ENCODE measurements around the gene PNPLA6. TPM values are rescaled to one million over a fixed set of nuclear protein-coding genes. Genes with fewer than 3 reads are reported as not detected.

Gene PNPLA6
- total and polyA plus RNA-seq, 7 experiments from 2014 or later = 5.3 to 157 (median 119) TPM

GRCh38 chr19:7558667-7559066 is 23.1 kb downstream of the PNPLA6 start:
- no peak overlapping the region for H3K27ac Mint-ChIP-seq
- Histone ChIP-seq H3K9me3 (ENCODE audit: control insufficient read depth in 2 of 3, low read length in 3 of 3) (no peaks in the 10 kb centered on the region), H3K4me1 (ENCODE audit: control insufficient read depth in 2 of 2, insufficient read depth in 2 of 2, low read length in 2 of 2) (no peaks in the 10 kb centered on the region), H3K36me3 (ENCODE audit: control insufficient read depth in 2 of 3, insufficient read depth in 3 of 3, low read length in 3 of 3) (peaks cover 0 to 69% (median 8%) of the 10 kb centered on the region in 3 experiments), H3K4me3 (ENCODE audit: low read length) (no peak overlapping the region), H3K27ac (ENCODE audit: low read depth, low read length) (no peak overlapping the region), H3K27me3 (ENCODE audit: control insufficient read depth in 2 of 2, insufficient read depth in 2 of 2, low read length in 2 of 2) (no peaks in the 10 kb centered on the region)
- H3K27me3 Mint-ChIP-seq = no peaks in the 10 kb centered on the region
- peaks cover 0 to 4% (median 0%) of the 10 kb centered on the region in 11 donors for H3K9me3 Mint-ChIP-seq
- DNase-seq (no peak), ATAC-seq (no peak)
- ChIA-PET POLR2A (no interaction called here), CTCF (no interaction called here)
- no peak overlapping the region for H3K4me3 Mint-ChIP-seq
- H3K4me1 Mint-ChIP-seq = peaks cover 0 to 2% (median 0%) of the 10 kb centered on the region in 7 donors
- peaks cover 4 to 29% (median 13%) of the 10 kb centered on the region in 5 donors for H3K36me3 Mint-ChIP-seq
- intact Hi-C loops (cut with micrococcal nuclease) = no loop called here

DNA sequence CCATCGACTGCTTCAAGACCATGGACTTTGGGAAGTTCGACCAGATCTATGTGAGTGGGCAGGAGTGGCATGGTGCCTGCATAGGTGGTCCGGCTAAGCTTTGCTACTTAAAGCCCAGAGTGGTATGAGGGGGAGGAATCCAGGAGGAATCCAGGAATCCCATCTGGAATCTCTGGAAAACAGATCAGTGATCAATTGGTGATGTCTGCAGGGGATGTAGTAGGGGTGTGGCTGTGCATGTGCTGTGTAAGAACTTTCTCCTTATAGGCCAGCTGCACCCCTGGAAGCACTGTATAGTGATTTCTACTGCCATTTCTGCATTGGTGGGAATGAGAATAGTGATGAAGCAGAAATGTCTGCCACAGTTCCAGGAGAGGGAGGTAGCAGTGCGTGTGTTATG is 23.6 kb downstream of the PNPLA6 start:
- H3K4me1 ChIP-seq (ENCODE audit: control insufficient read depth in 2 of 2, insufficient read depth in 2 of 2, low read length in 2 of 2) = no peaks in the 10 kb centered on the region
- POLR2A ChIA-PET = no interaction called here
- intact Hi-C loops (cut with micrococcal nuclease) = no loop called here
- H3K27me3 ChIP-seq (ENCODE audit: control insufficient read depth in 2 of 2, insufficient read depth in 2 of 2, low read length in 2 of 2) = no peaks in the 10 kb centered on the region
- no peak overlapping the region for H3K4me3 ChIP-seq (ENCODE audit: low read length)
- no peaks in the 10 kb centered on the region for H3K27me3 Mint-ChIP-seq
- H3K9me3 ChIP-seq (ENCODE audit: control insufficient read depth in 2 of 3, low read length in 3 of 3) = no peaks in the 10 kb centered on the region
- peaks cover 0 to 2% (median 0%) of the 10 kb centered on the region in 7 donors for H3K4me1 Mint-ChIP-seq
- DNase-seq (no peak), ATAC-seq (no peak)
- H3K27ac Mint-ChIP-seq = no peak overlapping the region
- no peak overlapping the region for H3K4me3 Mint-ChIP-seq
- CTCF ChIA-PET = no interaction called here
- peaks cover 0 to 64% (median 8%) of the 10 kb centered on the region in 3 experiments for H3K36me3 ChIP-seq (ENCODE audit: control insufficient read depth in 2 of 3, insufficient read depth in 3 of 3, low read length in 3 of 3)
- H3K27ac ChIP-seq (ENCODE audit: low read depth, low read length) = no peak overlapping the region
- peaks cover 4 to 29% (median 13%) of the 10 kb centered on the region in 5 donors for H3K36me3 Mint-ChIP-seq
- peaks cover 0 to 4% (median 0%) of the 10 kb centered on the region in 11 donors for H3K9me3 Mint-ChIP-seq

- POLR2A ChIA-PET = interaction anchor here (0.5 kb wide), 1 partner anchor 66 kb away, joined by 3 read pairs; no protein-coding TSS in a partner anchor
- H3K4me1 ChIP-seq (ENCODE audit: control insufficient read depth in 2 of 2, insufficient read depth in 2 of 2, low read length in 2 of 2) = no peaks in the 10 kb centered on the region
- H3K36me3 Mint-ChIP-seq = peaks cover 4 to 29% (median 13%) of the 10 kb centered on the region in 5 donors
- H3K27me3 Mint-ChIP-seq = no peaks in the 10 kb centered on the region
- CTCF ChIA-PET = no interaction called here
- H3K27me3 ChIP-seq (ENCODE audit: control insufficient read depth in 2 of 2, insufficient read depth in 2 of 2, low read length in 2 of 2) = no peaks in the 10 kb centered on the region
- peaks cover 0 to 2% (median 0%) of the 10 kb centered on the region in 7 donors for H3K4me1 Mint-ChIP-seq
- ATAC-seq = no peak
- H3K27ac Mint-ChIP-seq = peak overlapping the region in 1 of 9 donors; percentile 12
- intact Hi-C loops (cut with micrococcal nuclease) = no loop called here
- H3K27ac ChIP-seq (ENCODE audit: low read depth, low read length) = no peak overlapping the region
- no peak overlapping the region for H3K4me3 Mint-ChIP-seq
- H3K36me3 ChIP-seq (ENCODE audit: control insufficient read depth in 2 of 3, insufficient read depth in 3 of 3, low read length in 3 of 3) = peaks cover 0 to 53% (median 8%) of the 10 kb centered on the region in 3 experiments
- no peak overlapping the region for H3K4me3 ChIP-seq (ENCODE audit: low read length)
- no peak for DNase-seq
- peaks cover 0 to 4% (median 0%) of the 10 kb centered on the region in 11 donors for H3K9me3 Mint-ChIP-seq
- no peaks in the 10 kb centered on the region for H3K9me3 ChIP-seq (ENCODE audit: control insufficient read depth in 2 of 3, low read length in 3 of 3)
Measured at GRCh38 chr19:7560255-7560654, 24.7 kb downstream of the PNPLA6 start.

GRCh38 chr19:7561325-7561724 is 25.8 kb downstream of the PNPLA6 start:
- H3K27ac Mint-ChIP-seq = no peak overlapping the region
- peaks cover 0 to 4% (median 0%) of the 10 kb centered on the region in 11 donors for H3K9me3 Mint-ChIP-seq
- no peak for DNase-seq
- no peaks in the 10 kb centered on the region for H3K27me3 Mint-ChIP-seq
- H3K36me3 ChIP-seq (ENCODE audit: control insufficient read depth in 2 of 3, insufficient read depth in 3 of 3, low read length in 3 of 3) = peaks cover 0 to 43% (median 4%) of the 10 kb centered on the region in 3 experiments
- no peaks in the 10 kb centered on the region for H3K9me3 ChIP-seq (ENCODE audit: control insufficient read depth in 2 of 3, low read length in 3 of 3)
- intact Hi-C loops (cut with micrococcal nuclease) = no loop called here
- ChIA-PET POLR2A (interaction anchor here (0.6 kb wide), 1 partner anchor 826 kb away, joined by 5 read pairs; no protein-coding TSS in a partner anchor), CTCF (interaction anchor here (0.6 kb wide), 1 partner anchor 509 kb away, joined by 4 read pairs; no protein-coding TSS in a partner anchor)
- ATAC-seq = peak; percentile 31
- H3K27ac ChIP-seq (ENCODE audit: low read depth, low read length) = no peak overlapping the region
- H3K27me3 ChIP-seq (ENCODE audit: control insufficient read depth in 2 of 2, insufficient read depth in 2 of 2, low read length in 2 of 2) = no peaks in the 10 kb centered on the region
- peaks cover 0 to 2% (median 0%) of the 10 kb centered on the region in 7 donors for H3K4me1 Mint-ChIP-seq
- H3K4me1 ChIP-seq (ENCODE audit: control insufficient read depth in 2 of 2, insufficient read depth in 2 of 2, low read length in 2 of 2) = no peaks in the 10 kb centered on the region
- H3K4me3 ChIP-seq (ENCODE audit: low read length) = no peak overlapping the region
- no peak overlapping the region for H3K4me3 Mint-ChIP-seq
- peaks cover 4 to 26% (median 13%) of the 10 kb centered on the region in 5 donors for H3K36me3 Mint-ChIP-seq

DNA sequence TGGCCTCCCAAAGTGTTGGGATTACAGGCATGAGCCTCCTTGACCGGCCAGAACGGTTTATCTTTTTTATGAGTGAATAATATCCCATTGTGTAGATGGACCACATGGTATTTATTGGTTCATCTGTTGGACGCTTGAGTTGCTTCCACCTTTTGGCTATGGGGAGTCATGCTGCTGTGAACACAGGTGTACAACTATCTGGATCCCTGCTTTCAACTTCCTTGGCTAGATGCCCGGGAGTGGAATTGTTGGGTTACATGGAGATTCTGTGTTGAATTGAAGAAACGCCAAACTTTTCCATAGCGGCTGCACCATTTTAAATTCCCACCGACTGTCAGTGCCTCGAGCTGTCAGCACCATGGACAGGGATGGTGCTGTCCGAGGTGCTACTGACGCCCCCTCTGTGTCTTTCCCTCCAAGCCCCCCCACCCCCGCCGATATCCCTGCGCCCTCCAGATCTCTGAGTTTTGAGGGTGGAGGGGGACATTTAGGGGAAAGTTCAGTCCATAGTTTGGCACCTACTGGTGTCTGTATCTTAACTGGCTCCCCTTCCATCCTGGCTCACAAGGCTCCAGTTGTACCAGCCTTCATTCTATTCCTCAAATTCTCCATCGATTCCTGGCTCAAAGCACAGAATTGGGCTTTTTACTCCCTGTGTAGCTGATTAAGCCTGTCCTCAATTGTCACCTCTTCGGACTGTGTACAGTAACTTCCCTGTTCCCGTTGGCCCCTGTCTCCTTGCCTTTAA is 27.3 kb downstream of the PNPLA6 start:
- Histone ChIP-seq H3K36me3 (ENCODE audit: control insufficient read depth in 2 of 3, insufficient read depth in 3 of 3, low read length in 3 of 3) (peaks cover 0 to 29% (median 0%) of the 10 kb centered on the region in 3 experiments), H3K4me3 (ENCODE audit: low read length) (no peak overlapping the region), H3K9me3 (ENCODE audit: control insufficient read depth in 2 of 3, low read length in 3 of 3) (no peaks in the 10 kb centered on the region), H3K27ac (ENCODE audit: low read depth, low read length) (no peak overlapping the region), H3K4me1 (ENCODE audit: control insufficient read depth in 2 of 2, insufficient read depth in 2 of 2, low read length in 2 of 2) (no peaks in the 10 kb centered on the region), H3K27me3 (ENCODE audit: control insufficient read depth in 2 of 2, insufficient read depth in 2 of 2, low read length in 2 of 2) (no peaks in the 10 kb centered on the region)
- Mint-ChIP-seq H3K4me3 (no peak overlapping the region), H3K27ac (no peak overlapping the region), H3K4me1 (peaks cover 0 to 2% (median 0%) of the 10 kb centered on the region in 7 donors), H3K36me3 (peaks cover 4 to 23% (median 11%) of the 10 kb centered on the region in 5 donors), H3K27me3 (no peaks in the 10 kb centered on the region), H3K9me3 (peaks cover 0 to 4% (median 0%) of the 10 kb centered on the region in 11 donors)
- CTCF ChIA-PET = interaction anchor here (0.5 kb wide), 1 partner anchor 165 kb away, joined by 4 read pairs; no protein-coding TSS in a partner anchor
- no peak for ATAC-seq
- intact Hi-C loops (cut with micrococcal nuclease) = no loop called here
- POLR2A ChIA-PET = no interaction called here
- peak in 1 of 9 donors; percentile 5 for DNase-seq

GRCh38 chr19:7564866-7565265 is 29.3 kb downstream of the PNPLA6 start:
- Mint-ChIP-seq H3K27ac (no peak overlapping the region), H3K27me3 (no peaks in the 10 kb centered on the region), H3K36me3 (peaks cover 4 to 13% (median 5%) of the 10 kb centered on the region in 5 donors), H3K4me3 (no peak overlapping the region), H3K4me1 (peaks cover 0 to 5% (median 0%) of the 10 kb centered on the region in 7 donors), H3K9me3 (peaks cover 0 to 4% (median 0%) of the 10 kb centered on the region in 11 donors)
- Histone ChIP-seq H3K4me1 (ENCODE audit: control insufficient read depth in 2 of 2, insufficient read depth in 2 of 2, low read length in 2 of 2) (no peaks in the 10 kb centered on the region), H3K36me3 (ENCODE audit: control insufficient read depth in 2 of 3, insufficient read depth in 3 of 3, low read length in 3 of 3) (peaks cover 0 to 13% (median 0%) of the 10 kb centered on the region in 3 experiments), H3K4me3 (ENCODE audit: low read length) (no peak overlapping the region), H3K9me3 (ENCODE audit: control insufficient read depth in 2 of 3, low read length in 3 of 3) (no peaks in the 10 kb centered on the region), H3K27ac (ENCODE audit: low read depth, low read length) (no peak overlapping the region), H3K27me3 (ENCODE audit: control insufficient read depth in 2 of 2, insufficient read depth in 2 of 2, low read length in 2 of 2) (no peaks in the 10 kb centered on the region)
- ChIA-PET CTCF (no interaction called here), POLR2A (interaction anchor here (0.6 kb wide), 2 partner anchors 10 to 1440 kb away, joined by 3 to 4 read pairs; no protein-coding TSS in a partner anchor)
- intact Hi-C loops (cut with micrococcal nuclease) = no loop called here
- no peak for DNase-seq
- no peak for ATAC-seq

Measured in naive thymus-derived CD4-positive, alpha-beta T cell (primary cell).